HG03108 (cell line): ENCODE measurements around the gene IL25.

Source experiments
- ATAC-seq: cut with Tn5 transposase; IDR thresholded peaks from one replicate; pipeline ENCODE4 v1.9.1; 2021; ENCODE audit warnings: moderate library complexity; ENCODE audit not compliant: unreplicated experiment

Gene IL25

DNA sequence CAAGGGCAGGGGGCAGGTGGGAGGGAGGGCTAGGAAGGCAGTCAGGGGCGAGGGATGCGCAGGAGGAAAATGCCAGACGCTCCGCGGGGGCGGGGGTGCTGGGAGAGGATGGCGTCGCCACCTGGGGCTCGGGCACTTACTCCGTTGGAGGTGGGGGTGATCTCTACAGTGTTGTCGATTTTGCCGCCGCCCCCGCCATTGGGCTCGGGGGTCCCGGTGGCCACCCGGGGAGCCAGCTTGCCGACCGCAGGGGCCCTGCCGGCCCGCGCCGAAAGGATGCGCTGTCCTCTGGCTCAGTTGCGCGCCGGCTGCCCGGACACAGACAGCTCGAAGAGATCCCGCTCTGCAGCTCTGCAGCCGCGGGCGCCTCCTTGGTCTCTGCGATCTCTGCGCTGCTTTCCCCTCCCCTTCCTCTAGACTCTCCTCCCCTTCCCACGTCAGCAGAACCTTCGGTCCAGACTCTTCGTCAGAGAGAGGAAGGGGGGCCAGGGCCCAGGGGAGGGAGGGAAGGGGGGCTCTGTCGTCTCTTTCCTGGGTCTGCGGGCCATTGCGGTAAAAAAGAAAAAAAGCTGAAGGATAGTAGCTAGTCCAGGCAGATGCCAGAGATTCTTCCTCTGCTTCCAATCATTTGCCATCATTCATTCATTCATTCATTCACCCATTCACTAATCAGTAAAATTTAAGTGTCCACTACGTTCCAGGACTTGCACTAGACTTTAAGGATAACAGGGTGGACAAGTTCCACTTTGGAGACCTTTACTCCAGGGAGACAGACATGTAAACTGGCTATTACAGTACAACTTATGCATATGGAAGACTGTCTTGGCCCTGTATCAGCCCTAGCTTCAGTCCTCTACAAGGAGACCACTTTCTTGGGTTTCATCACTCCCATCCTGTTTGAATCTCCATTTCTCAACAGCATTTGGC is 19.8 kb upstream of the IL25 start, which contains the start of gene SLC22A17:
TSS of gene SLC22A17 (minus strand) at position 382 of the 927 bp plus-strand sequence.
- ATAC-seq: no peak

DNA sequence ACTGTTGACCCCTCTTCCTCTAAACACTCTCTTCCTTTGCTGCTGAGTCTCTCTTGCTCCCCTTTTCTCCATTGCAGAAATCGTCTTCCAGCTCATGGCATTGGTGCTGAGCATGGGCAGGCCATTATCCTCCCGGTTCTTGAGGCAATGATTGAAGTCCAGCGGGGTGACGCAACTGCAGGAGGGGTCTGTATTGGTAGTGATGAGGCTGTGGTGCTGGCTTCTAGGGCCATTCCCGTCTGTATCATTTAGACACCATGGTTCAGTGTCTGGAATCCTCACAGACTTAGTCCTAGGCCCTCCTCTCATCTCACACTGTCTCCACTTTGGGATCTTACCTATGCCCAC is 19.2 kb upstream of the IL25 start:
- no peak for ATAC-seq

DNA sequence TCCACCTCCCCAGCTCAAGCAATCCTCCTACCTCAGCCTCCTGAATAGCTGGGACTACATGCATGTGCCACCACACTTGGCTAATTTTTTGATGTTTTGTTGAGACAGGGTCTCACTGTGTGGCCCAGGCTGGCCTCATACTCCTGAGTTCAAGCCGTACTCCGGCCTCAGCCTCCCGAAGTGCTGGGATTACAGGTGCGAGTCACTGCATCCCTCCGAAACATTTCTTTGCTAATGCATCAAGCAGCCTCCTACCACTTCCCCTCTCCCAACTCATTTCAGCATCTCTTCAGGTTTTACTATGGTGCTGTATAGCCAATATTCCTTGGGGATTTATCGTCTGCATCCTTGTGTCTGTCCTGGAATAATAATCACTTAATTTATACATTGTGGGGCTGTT is 17.6 kb upstream of the IL25 start:
- ATAC-seq: no peak

DNA sequence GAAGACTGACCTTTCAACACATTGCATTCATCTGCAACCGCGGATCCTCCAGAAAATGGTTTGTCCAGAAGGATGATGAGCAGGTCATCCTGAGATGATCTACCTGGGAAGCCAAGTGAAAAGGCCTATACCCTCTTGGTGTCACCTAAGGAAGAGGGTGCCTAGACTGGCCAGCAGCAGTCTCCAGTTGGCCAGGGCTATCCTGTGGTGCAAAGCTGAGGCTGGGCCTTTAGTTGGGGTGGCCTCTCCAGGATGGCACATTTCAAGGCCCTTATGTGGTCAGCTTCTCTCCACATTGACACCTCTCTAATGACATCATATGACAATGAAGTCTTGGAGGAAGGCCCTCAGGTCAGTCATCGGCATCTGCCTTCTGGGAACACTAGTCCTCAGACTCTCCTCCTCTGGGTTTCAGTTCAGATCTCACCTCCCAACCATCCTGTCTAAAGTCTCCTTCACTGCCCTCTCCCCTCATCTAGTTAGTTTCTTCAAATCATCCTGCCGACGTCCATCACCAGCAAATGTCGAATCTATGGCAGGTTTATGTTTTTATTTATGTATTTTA is 16.7 kb upstream of the IL25 start:
- ATAC-seq: no peak

DNA sequence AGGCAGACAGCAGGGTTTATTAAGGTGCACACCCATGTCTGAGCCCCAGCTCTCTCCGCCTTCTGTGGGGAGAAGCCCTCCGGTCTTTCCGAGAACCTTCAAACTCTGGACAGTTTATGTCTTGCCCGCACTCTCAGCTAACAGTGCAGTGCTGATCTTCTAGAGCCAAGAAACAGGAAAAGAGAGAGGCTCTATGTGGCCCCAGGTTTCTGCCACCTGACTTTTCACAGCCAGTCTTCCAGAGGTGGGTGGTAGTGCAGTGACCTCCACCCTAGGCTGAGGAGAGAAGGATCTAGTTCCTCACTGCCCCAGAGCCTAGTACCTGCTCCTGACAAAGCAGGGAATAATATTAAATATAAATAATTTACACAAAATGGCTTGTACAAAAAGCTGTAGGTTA is 15.9 kb upstream of the IL25 start:
- ATAC-seq: no peak

DNA sequence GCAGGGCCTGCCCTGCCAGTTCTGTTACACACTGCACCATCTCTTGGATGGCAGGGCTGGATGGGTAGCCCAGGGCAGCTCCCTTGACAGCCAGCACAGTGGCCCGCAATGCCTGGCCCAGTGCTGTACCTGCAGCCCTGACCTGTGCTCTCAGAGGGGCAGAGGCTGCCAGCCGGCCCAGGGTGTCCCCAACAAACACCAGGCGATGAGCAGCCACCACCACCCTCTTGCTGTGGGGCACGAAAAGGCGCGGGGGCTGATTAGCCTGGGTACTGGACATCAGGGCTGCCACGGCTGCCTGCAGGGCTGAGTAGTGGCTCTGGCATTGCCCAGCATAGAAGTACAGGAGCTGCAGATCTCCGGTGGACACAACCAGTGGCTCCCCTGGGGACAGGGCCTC is 15.3 kb upstream of the IL25 start:
- ATAC-seq: no peak

DNA sequence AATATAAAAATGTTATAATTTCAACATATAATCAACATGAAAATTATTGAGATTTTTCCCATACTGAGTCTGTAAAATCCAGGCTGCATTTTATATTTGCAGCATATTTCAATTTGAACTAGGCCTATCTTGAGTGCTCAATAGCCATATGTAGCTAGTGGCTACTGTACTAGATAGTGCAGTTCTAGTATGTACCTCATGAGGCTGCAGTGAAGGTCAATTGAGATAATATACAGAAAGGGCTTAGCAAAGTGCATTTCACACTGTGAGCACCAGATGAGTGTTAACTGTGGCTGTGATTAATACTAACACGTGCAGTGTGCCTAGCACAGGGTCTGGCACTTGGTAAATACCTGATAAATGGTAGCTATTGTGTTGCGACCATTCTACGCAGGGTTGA is 14.6 kb upstream of the IL25 start:
- ATAC-seq: no peak

DNA sequence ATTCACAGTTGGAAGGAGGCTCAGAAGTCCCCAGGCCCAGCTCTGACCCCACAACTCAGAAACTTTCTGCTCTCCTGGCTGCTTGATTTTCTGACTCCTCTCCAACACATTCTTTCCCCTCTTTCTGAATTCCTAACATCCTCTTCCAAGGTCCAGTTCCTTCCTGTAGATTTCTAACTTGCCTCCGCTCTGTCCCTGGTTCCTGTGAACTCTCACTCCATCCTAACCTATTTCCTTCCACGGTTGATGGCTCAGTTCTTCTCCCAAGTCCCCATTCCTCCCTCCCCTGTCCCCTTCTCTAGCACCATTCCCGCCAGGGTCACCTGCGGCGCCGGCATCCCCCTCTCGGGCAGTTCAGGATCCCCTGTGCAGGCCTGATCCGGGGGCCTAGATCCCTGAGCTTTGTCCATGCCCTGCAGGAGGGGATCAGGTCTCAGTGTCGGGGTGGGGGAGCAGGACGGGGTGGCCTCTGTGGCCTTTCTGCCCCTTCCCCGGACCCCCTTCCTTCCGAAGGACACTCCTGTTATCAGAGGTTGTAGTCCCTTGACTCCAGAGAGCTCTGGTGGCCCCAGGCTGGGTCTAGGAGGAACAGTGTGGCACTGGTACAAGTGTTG is 13.9 kb upstream of the IL25 start:
- no peak for ATAC-seq

DNA sequence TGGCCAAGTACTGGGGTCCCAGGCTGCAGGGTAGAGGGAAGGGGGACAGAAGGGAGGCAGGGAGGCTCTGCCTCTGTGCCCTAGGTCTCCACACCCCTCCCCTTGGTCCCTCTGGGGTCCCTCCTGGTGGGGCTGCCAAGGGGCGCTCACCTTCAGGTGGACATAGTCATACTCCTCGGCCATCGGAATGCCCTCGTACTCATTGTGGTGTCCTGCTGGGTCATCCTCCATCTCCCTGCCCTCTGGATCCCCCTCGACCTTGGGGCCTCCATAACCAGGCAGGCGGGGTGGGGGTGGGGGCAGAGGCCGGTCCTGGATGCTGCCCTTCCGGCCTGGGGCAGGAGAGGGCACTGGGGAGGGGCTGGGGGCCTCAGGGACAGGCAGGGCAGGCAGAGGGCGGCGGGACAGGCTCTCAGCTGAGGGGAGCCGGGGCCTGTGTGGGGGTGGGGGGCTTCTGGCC is 13.4 kb upstream of the IL25 start:
- ATAC-seq: no peak

DNA sequence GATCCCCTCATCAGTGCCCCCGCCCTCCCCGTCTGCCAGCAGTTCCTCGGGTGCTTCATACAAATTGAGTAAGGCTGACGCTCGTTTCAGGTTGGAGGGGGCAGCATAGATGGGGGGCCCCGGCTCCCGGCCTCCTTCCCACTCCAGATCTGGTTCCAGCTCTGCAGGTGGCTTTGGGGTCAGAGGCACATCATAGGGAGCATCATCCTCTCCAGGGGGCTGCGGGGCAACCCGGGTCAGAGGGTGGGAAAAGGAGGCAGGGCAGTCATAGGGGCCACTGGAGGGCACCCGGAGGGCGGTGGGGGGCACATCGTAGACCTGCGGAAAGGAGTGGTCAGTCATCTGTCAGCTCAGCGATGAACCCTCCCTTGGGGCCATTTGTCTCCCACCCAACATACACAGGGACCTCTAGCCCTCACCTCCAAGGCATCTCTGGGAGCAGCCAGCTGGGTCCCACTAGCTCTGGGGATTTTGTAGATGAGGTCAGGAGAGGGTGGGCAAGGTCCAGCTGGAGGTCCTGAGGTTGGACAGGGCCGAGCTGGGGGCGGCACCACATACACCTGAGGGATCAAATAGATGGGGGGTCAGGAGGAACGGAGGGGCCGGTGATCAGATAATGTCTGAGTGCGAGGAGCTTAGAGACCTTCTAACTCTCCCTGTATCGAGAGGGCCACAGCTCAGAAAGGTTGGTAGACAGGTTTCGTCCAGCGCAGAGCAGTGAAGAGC is 12.7 kb upstream of the IL25 start:
- ATAC-seq: no peak

DNA sequence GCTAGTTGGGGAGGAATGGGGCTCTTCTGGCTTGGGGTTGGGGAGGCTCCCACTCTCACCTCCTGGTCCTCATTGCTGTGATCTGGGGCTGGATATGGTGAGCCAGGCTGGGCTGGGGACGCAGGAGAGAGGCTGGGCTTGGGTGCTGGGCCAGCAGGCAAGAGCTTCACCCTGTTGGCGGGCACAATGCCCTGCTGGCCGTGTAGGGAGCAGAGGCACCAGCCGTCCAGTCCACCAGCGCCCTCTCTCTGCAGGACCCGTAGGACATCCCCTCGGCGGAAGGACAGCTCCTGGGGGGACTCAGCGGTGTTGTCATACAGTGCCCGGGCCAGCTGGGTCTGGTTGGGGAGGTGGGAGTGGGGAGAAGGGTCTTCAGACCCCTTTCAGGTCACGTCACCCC is 12.1 kb upstream of the IL25 start:
- ATAC-seq: no peak

DNA sequence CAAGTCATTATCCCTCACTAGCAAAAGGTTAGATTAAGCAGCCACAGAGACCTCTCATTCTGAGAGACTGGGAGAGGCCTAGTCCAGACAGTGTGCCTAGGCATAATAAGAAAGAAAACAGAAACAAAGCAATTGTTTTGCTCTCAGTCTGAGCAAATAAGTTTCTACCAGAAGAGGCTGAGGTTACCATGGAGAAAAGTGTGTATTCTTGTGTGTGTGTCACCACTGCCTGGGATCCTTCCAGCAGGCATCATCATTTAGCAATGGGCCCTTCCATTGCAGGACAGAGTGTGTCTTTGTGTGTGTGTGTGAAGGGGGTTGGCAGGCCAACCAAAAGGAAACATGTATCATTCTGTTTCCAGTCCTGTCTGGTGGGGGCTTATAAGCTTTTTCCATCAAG is 11.3 kb upstream of the IL25 start:
- no peak for ATAC-seq

DNA sequence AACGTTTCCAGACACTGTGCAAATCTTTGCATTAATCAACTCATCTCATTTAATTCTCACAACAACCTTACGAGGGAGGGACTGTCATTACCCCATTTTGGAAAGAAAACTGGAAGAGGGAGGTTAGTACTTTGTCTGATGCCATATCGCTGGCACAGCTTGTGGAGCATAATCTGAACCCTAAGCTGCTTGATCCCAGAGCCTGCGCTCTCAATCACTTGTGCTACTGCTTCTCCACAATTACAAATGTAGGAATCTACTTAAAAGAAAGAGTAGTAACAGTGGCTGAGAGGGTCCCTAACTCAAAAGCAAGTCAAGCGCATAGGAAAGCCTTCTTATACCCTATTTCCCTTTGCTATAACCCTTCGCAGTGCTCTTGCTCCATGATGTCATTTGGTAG is 10.8 kb upstream of the IL25 start:
- ATAC-seq: no peak

DNA sequence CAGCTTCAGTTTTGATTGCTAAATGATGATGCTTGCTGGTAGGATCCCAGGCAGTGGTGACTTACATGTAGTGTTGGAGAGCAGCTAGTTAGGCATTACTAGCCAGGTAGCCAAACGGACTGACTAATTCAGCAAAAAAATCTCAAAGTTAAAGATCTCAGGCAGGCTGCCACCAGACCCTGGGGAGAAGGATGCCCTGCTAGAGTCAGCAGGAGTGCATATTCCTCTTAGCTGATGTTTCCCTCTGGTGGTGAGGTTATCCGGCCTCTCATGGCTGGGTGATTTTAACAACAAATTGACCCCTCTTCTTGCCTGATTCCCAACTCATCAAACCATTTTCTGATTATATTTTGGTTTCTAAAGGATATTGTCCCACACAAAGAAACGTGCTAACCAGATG is 10.4 kb upstream of the IL25 start:
- ATAC-seq: no peak

DNA sequence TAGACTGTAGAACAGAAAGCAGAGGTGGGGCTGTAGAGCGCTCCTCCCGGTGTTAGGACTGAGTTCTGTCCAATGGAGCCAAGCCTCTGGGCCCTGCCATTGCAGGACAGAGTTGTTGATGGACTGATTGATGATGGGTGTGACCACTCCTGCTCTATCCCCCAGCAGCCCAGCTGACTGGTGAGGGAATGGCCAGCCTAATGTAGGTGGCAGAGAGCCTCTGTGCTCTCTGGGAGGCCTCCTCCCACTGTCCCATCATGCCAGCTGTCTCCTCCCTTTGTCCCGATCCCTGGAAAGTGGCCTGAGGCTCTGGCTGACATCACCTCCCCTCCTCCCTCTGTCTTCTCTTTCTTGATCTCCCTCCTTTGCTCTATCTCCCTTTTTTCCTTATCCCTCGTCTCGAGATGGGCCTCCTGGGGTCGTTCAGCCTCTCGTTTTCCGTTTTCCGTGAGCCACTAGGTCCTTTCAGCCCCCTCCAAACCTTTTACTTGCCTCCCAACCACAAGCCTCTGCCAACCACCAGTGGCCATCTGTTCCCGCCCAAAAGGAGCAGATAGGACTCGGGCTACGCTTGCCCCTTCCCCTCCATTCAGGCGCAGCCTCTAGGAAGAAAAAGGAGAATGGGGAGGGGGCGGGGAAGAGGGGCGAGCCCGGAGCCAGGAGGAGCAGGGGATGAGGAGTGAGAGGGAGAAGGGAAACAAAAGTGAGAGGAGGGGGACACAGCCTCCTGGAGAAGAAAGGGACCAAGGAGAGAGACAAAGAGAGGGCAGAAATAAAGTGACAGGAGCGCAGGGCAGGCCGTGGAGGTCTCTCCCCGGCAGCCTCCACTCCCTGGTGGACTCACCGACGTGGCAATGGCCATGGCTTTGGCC is 8.2 kb upstream of the IL25 start:
- no peak for ATAC-seq

DNA sequence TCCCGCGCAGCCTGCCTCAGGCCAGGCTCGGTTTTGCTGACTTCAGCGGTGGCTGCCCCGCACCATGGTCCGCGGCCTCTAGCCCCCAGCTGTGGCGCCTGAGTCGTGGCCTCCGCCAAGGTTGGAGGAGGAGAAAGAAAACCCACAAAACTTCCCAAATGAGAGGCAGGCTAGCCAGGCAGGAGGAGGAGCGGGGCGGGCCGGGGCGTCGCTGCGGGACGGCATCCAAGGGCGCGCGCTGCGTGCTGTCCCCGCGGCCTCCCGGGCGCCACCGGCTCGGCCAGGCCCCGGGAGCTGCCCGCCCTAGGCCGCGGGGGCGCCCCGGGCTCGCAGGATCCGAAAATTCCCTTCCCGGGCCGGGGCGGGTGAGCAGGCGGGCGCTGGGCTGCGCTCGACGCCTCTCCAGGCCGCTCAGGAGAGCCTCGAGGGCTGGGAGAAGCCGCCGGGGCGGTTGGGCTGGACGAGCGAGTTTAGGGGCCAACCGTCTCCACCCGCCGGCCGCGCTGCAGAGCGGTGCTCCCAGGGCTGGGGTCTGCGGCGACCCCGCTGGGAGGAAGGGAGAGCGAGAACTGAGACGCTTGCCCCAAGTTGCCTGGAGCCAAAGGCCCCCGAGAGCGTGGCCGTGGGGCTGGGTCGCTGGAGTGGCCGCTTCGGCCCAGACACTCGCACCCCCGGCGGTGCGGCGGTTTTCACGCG is 7.4 kb upstream of the IL25 start, which contains the start of gene EFS:
TSS of gene EFS (minus strand) at position 137 of the 696 bp plus-strand sequence. CDS start 147 bp downstream, outside the sequence.
- ATAC-seq: no peak

DNA sequence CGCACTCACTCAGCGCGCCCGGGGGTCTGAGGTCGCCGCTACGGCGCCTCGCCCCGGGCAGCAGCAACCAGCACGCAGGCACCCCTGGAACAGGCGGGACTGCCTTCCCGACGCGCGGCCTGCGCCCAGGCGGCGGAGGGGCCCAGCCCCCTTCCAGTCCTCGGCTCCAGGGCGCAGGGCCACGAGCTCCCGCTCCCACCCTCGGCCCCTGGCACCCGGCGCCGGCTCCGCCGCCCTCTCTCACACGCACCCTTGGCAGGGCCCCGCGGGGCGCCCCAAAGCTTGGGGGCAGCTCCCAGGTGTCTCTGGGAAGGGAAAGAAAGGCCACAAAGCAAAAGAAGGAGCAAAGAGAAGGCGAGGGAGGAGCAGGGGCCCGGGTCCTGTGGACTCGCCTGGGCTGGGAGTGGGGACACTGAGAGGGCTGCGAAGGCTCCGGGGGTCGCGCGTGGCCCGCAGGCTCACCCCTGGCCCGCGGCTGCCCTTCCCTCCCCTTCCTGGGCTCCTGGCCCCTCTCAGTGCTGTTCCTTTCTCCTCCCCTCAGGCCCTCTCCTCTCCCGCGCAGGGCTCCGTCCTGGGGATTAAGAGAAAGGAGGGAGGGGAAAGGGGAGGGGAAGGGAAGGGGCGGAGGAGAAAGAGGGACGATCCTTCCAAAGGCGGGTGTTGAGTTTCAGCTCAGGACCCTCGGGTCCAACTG is 6.7 kb upstream of the IL25 start:
- no peak for ATAC-seq

DNA sequence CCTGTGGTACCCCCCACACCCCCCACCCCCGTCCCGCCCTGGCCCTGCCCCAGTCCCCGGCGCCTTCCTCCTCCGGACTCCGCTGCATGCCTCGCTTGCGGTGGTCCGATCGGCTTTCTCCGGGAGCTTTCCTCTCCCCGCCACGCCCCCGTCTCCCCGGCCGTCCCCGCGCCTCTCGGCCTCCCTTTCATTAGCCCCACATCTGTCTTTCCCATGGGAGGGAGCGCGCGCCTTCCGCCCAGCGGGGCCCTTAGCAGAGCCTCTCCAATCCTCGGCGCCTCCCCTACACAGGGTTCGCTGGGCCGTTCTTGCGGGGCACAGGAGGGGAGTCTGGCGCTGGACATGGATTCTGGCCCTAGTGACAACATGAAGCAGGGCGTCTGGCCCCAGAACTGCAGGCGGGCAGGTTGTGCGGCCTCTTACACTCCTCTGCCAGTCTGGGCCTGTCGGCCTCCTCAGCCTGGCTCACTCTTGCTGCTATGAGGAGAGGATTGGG is 6.1 kb upstream of the IL25 start:
- no peak for ATAC-seq

DNA sequence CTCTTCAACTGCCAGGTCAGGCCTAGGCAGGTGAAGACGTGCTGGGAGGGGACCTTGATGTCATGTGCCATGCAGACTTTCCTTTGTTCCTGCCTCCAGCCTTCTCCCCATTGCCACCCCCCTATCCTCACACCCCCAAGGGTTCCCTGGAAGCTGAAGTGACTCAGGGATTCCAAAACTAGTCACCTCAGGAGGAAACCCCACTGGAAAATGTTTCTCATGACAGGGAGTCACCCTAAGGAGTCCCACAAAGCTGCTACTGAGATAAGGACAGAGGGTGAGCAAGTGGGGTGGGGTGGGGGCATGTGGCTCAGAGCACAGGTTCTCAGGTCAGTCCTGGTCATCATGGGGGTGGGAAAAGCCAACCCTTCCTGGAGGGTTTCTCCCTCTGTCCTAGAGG is 2.4 kb upstream of the IL25 start:
- no peak for ATAC-seq
